Thyroid gland (tissue), 4 donors: ENCODE results near the gene AFAP1L2.

Experiments
- CTCF ChIP-seq, 6 experiments: fragments of 200-600 bp in 3 of 6; fragments of 450-650 bp in 3 of 6; sonication (generic) in 3 of 6; IDR thresholded peaks; one replicate each; pipeline ENCODE4 v1.5.1; 2016 to 2019; ENCODE audit warnings: antibody characterized with exemption in 6 of 6, mild to moderate bottlenecking in 2 of 6, inconsistent platforms in 1 of 6, moderate library complexity in 1 of 6
- POLR2A ChIP-seq, 2 donors: fragments of 450-650 bp; IDR thresholded peaks; one replicate each; pipeline ENCODE4 v1.6.1; 2017; ENCODE audit warnings: antibody characterized with exemption in 2 of 2, mild to moderate bottlenecking in 2 of 2, moderate library complexity in 1 of 2

- TF ChIP-seq CTCF (IDR thresholded peaks at IDR 0.05) (no peak), POLR2A (IDR thresholded peaks at IDR 0.05) (peak in 1 of 2 donors; percentile 31)
Measured at GRCh38 chr10:114400091-114400490, 4.2 kb downstream of the AFAP1L2 start.
